22Rv1 (cell line): ENCODE measurements around the gene LCN6.

ENCODE experiments used
- ZFX ChIP-seq: fragments of 450-650 bp; IDR thresholded peaks from 2 replicates; pipeline ENCODE4 v1.6.1; 2017; ENCODE audit warnings: antibody characterized with exemption, borderline replicate concordance
- TF ChIP-seq, protein P1 (sequence below): fragments of 450-650 bp; IDR thresholded peaks from 2 replicates; pipeline ENCODE4 v1.5.1; 2017; ENCODE audit warnings: mild to moderate bottlenecking

DNA sequence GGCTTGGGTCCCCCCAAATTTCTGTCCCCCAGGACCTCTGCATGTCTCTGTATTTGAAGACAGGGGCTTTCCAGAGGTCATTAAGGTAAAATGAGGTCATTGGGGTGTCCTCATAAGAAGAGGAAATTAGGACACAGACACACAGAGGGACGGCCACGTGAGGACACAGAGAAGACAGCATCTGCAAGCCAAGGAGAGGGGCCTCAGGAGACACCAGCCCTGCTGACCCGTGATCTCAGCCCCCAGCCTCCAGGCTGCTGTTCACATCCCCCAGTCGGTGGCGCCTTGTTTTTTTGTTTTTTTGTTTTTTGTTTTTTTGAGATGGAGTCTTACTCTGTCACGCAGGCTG lies 46.6 kb upstream of the LCN6 start:
- TF ChIP-seq, protein P1, sequence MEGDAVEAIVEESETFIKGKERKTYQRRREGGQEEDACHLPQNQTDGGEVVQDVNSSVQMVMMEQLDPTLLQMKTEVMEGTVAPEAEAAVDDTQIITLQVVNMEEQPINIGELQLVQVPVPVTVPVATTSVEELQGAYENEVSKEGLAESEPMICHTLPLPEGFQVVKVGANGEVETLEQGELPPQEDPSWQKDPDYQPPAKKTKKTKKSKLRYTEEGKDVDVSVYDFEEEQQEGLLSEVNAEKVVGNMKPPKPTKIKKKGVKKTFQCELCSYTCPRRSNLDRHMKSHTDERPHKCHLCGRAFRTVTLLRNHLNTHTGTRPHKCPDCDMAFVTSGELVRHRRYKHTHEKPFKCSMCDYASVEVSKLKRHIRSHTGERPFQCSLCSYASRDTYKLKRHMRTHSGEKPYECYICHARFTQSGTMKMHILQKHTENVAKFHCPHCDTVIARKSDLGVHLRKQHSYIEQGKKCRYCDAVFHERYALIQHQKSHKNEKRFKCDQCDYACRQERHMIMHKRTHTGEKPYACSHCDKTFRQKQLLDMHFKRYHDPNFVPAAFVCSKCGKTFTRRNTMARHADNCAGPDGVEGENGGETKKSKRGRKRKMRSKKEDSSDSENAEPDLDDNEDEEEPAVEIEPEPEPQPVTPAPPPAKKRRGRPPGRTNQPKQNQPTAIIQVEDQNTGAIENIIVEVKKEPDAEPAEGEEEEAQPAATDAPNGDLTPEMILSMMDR: no peak
- TF ChIP-seq ZFX: no peak
